Stimulated activated CD8-positive, alpha-beta memory T cell treated with anti-CD3 and anti-CD28 coated beads, Interleukin-12 subunit alpha, Interleukin-12 subunit beta, amount 100 ng/mL, for 1 hour (primary cell): ENCODE measurements around the gene CYP24A1.

Experiments used
- DNase-seq: peaks from one replicate; pipeline ENCODE4 v3.0.0-alpha.2; 2020; ENCODE audit warnings: low read depth

Gene CYP24A1

DNA sequence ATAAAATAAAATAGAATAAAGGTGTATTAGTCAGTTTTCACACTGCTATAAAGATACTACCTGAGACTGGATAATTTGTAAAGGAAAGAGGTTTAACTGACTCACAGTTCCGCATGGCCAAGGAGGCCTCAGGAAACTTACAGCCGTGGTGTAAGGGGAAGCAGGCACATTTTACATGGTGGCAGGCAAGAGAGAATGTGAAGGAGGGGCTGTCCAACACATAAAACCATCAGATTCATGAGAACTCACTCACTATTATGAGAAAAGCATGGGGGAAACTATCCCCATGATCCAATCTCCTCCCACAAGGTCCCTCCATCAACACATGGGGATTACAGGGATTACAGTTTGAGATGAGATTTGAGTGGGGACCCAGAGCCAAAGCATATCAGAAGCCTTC lies 62.3 kb downstream of the CYP24A1 start:
- no peak for DNase-seq

DNA sequence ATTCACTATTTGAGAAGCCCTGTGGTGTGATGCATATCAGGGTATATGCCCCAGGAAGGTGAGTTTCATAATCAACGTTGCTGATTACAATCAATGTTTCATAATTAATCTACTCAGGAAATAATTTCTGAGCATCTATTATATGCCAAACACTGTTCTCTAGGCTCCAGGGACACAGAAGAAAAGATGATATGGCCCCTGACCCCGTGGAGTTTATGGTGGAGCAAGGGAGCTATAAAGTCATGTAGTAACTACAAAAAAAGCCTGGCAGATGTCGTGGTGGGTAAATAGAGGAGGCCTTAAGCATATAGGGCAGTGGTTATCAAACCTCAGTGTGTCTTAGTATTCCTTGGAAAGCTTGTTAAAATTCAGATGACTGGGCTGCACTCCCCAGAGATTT lies 63.3 kb downstream of the CYP24A1 start:
- no peak for DNase-seq

DNA sequence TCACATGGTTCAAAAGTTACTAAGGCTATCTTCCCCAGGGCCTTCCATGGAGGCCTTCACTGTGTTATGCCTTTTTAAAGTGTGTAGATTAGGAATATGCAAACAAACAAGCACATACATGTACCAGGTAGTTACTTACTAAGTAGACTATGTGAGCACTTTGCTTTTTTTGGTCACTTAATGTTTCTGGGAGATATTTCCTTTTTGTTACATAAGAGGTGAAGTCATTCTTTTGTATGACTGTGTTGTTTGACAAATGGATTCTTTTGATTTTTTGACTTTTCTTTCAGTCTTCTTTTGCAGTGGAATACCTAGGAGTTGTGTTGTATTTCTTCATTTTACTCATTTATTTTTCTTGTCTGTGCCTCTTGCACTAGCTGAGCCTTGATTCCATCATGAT lies 63.7 kb downstream of the CYP24A1 start:
- DNase-seq = no peak

- no peak for DNase-seq
Observed at GRCh38 chr20:54108817-54109216, 65.0 kb downstream of the CYP24A1 start.

- DNase-seq = no peak
Observed at GRCh38 chr20:54108326-54108642, 65.5 kb downstream of the CYP24A1 start.

- DNase-seq = no peak
Observed at GRCh38 chr20:54107600-54108325, 66.0 kb downstream of the CYP24A1 start.

DNA sequence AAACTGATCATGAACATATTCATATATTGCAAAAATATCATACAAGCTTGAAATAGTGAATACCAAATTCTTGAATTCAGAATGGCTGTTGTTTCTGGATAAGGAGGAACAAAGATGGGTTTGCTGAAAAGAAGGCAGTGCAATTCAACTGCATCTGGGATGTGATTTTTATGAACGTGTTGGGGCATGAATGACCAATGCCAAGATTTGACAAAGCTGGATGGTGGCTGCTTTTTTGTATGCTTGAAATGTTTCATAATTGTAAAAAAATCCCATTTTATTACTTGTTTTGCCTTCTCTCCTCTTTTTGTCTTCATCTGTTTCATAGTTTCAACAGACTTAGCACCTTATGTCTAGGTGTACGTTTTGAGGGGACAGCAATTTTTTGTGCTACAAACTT lies 66.6 kb downstream of the CYP24A1 start:
- DNase-seq = no peak

- no peak for DNase-seq
Observed at GRCh38 chr20:54106162-54106561, 67.6 kb downstream of the CYP24A1 start.

DNA sequence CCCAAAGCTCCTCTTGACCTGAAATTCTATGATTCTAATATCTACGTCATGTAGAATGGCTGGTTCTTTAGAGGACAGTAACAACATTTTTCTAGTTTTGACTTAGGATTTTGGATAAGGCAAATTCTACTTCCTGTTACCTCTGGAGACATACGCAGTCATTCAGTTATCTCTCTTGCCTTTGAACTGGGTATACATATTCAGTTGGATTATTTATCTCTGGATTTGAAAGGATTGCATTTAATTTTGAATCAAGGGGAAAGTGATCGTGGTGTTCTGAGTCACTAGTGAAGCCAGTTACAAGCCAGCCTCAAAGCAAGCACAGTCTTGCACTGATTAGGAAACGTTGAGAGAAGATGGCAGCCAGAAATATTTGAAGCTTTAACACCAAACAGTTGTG lies 68.1 kb downstream of the CYP24A1 start:
- no peak for DNase-seq

- no peak for DNase-seq
Observed at GRCh38 chr20:54104781-54105180, 69.0 kb downstream of the CYP24A1 start.

GRCh38 chr20:54103762-54104600 lies 69.8 kb downstream of the CYP24A1 start:
- DNase-seq = no peak
